Transverse colon (tissue), 4 donors: ENCODE data around the gene CENPL.

Experiments used
- CTCF ChIP-seq, 5 experiments: fragments of 200-600 bp in 3 of 5; fragments of 450-650 bp in 2 of 5; sonication (generic) in 3 of 5; IDR thresholded peaks; 1 replicate in 2 of 5; 2 replicates in 3 of 5; pipeline ENCODE4 v1.5.1; 2016 to 2017; ENCODE audit warnings: antibody characterized with exemption in 5 of 5, inconsistent platforms in 3 of 5, mild to moderate bottlenecking in 2 of 5, moderate library complexity in 1 of 5
- EP300 ChIP-seq: sonication (generic); formaldehyde crosslinking; IDR thresholded peaks from one replicate; pipeline ENCODE4 v1.6.1; 2017; ENCODE audit warnings: antibody characterized with exemption, low read depth
- POLR2A ChIP-seq: fragments of 450-650 bp; IDR thresholded peaks from one replicate; pipeline ENCODE4 v1.6.1; 2016; ENCODE audit warnings: antibody characterized with exemption, mild to moderate bottlenecking, moderate library complexity
- POLR2AphosphoS5 ChIP-seq, 3 donors: sonication (generic); formaldehyde crosslinking; IDR thresholded peaks; one replicate each; pipeline ENCODE4 v1.6.1; 2016; ENCODE audit warnings: antibody characterized with exemption in 3 of 3

- no peak for TF ChIP-seq CTCF (IDR thresholded peaks at IDR 0.05)
- TF ChIP-seq POLR2A, result no peak
- TF ChIP-seq EP300, result no peak
- TF ChIP-seq POLR2AphosphoS5 (IDR thresholded peaks at IDR 0.05), result no peak
These were observed 6.2 kb downstream of the CENPL start for GRCh38 chr1:173818459-173818858.
